Measurements from ENCODE around the gene AANAT.

AANAT gene

GRCh38 chr17:76442341-76443338 is 24.8 kb upstream of the AANAT start:
- no peak for DNase-seq

DNA sequence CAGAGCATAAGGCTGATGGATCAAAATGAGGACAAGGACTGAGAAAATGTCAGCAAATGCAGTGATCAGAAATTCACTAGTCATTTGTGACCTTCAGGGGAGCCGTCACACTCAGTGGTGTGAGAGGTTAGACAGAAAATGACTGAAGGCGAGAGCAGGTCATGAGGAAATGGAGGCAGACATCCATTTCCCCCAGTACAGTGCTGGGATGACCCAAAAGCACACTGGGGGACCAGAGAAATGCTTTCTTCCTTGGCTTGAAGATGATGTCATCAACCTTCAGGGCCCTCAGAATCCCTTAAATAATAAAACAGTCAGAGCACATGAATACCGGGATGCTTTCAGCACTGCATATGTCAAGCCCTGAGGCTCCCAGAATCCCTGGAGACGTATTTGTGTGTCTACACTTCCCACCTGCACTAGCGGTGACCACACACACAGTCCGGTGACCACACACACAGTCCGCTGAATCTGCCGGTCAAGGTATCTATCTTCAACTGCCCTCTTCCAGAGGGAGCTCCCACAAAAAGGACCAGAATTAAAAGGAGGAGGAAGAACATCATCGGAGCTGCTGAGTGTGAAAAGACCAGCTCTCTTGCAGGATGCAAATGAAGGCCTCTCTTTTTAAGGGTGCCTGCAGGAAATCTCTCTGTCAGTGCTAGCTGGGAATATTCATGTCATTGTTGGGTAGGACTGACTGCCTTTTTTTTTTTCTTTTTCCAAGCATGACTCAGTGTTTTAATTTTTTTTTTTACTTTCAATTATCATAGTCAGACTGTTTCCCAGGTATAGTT is 22.7 kb upstream of the AANAT start:
- DNase-seq = no peak

- no peak for DNase-seq
Observed at GRCh38 chr17:76445697-76446448, 21.5 kb upstream of the AANAT start.

DNA sequence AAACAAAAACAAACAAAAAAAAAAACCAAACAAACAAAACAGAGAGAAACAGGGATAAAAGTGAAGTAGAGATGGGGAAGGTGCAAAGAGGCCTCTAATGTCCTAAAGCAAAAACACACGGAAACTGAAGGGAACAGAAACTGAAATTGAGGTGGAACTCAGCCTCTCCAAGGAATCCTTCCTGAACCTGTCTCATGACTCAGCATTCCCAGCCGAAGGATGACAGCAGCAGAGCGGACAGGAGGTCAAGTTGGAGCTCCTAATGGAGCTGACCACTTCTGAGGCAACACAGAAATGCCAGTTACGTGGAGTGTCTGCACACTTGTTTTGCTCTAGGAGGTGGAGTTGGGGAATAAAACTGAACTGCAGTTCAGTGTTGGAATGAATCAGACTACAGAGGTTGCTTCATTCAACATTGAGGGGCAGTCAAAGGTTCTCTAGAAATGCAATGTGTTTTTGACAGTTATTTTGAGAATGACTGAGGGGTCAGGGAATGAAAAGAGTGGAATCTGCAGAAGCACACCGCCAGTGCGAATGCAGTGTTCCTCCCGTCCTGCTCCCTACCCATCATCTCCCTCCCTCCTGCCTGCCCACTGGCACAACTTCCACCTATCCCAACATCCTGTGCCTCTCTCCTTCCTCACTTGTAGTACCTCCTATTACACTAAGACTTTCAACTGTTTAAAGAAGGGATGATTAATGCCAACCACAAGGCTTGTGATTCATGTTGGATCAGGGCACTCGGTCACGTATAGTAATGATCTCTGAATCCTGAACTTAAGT is 20.8 kb upstream of the AANAT start:
- no peak for DNase-seq

DNA sequence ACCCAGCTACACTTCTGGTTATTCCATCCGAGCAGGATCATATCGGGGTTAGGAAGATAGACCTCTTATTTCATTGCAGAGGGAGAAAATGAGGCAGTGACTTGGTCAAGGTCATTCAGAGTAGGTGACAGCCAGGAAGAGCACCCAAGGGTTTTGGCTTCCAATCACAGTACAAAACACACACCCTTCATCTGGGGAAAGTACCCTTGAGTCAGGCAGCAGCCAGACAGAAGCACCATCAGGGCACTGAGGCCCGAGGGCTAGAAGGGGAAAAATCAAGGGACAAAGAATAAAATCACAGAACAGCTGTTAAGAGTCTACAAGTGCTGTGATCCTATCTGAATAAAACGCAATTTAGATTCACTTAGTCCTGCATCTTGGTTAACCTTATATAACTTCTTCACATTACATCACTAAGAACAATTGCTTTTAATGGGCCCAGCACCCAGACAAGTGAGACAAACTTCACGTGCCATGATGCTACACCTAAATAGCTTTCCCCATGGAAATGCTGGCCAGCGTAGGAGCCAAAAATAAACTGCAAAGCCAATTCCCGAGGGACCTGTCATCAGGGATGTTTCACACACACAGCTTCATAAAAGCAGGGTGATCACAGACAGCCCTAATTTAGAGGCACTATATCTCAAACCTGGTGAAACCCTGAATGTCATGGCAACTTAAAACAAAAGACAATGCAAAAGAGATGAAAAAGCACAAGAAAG is 19.3 kb upstream of the AANAT start:
- no peak for DNase-seq

- no peak for DNase-seq
Observed at GRCh38 chr17:76449126-76449525, 18.3 kb upstream of the AANAT start.

DNA sequence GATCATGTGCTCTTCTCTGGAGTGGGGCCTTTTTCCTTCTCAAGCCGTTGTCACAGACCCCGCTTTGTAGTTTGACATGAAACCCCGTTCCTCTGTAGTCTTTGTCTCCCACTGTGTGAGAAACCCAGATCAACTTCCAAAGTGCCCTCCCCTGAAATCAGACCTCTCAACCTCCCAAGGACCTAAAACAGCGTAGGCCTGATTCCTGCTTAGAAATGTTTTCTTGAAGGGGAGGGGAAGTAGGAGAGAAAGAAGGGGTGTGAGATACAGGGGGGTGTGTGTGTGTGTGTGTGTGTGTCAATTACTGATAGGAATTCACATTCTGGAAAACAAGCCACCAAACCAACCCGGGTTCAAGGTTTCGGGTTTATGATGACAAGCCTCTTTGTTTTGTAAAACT is 15.9 kb upstream of the AANAT start:
- DNase-seq = no peak

- no peak for DNase-seq
Observed at GRCh38 chr17:76452127-76452659, 15.2 kb upstream of the AANAT start.

- peak; percentile 89 for DNase-seq
Observed at GRCh38 chr17:76452660-76453430, 14.6 kb upstream of the AANAT start, which contains the start of gene UBE2O. Gene UBE2O, minus strand, starts transcription at chr17:76453152. Its CDS starts 11 bp downstream, at chr17:76453141.

- DNase-seq = no peak
Observed at GRCh38 chr17:76453431-76453743, 14.0 kb upstream of the AANAT start.

GRCh38 chr17:76458580-76459490 is 8.6 kb upstream of the AANAT start:
- DNase-seq = no peak

- DNase-seq = no peak
Observed at GRCh38 chr17:76459674-76460073, 7.7 kb upstream of the AANAT start.

DNA sequence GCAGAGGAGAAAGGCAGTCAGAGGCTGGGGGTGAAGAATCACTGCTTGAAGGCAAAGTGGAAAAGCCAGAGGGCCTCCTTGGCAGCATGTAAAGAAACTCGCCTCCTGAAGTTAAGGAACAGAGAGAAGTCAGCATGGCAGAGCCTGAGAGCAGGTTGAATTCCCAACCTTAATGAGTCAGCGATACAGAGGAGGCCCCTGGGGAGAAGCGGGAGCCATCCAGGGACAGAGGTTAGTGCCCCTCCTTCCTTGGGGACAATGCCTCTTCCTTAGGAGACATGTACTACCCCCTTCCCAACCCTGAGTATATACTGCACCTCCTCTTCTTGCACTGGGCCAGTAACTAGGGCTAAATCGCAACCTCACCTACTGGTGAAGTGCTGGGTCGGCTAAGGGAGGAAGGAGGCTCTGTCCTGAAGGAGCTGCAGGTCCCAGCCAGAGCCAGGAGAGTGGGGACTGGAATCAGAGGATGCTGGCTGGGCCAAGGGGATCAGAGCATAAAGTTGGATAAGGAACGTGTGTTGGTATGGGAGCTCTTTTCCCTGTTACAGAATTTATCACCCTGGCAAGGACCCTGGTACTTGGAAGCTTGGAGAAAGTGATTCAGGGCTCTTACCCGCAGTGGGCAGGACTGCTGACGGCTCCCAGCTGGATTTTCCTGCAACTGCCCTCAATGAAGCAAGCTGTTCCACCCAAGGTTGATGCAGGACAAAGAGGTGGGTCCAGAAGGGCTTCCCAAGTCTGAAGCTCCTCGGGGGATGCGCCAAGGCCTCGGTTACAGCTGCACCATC is 5.4 kb upstream of the AANAT start:
- no peak for DNase-seq

DNA sequence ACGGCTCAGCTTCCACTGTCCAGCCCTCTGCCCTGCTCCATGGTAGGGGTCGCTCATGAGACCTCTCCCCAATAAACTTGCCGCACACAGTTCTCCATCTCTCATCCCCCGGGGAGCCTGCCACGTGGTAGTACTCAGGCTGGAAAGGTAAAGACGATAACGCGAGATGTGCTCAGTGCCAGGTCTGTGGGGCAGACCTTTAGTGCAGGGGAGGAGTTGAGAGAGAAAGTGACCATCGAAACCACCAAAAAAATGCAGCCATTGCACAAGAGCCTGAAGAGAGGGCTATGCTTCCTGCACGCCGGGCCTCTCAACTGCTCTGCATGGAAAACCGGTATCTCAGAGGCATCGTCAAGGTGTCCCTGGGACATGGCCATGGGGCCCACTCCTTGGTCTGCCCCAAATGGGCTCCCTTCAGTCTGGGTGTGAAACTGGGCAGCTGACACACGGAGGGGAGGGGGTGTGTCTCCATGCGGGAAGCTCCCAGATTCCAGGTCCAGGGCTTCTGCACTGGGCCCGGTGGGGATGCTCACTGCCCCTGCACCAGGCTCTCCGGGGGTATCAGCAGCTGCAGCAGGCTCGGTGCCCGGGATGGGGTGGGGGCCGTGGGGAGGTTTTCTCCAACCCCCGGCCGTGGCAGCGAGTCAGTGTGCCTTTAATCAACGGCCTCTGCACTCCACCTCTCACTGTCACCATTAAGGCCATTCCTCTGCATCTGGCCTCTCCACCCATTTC is 4.7 kb upstream of the AANAT start:
- no peak for DNase-seq

DNA sequence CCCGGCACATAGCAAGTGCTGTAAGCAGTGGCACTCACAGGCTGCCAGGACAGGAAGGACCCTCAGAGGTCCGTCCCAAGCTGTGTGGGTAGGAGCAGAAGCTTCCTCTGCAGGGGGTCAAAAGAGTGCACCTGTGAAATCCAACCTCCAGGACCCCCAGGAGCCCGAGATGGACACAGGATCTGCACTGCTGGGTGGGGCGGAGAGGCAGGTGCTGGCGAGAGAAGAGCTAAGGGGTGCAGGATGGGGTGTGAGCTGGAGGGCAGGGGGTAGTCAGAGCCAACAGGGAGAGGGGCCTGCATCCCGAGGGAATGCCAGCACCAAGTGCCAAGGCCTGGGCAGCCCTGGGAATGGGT is 650 bp upstream of the AANAT start:
- no peak for DNase-seq

- no peak for DNase-seq
Observed at GRCh38 chr17:76467809-76468633, 618 bp downstream of the AANAT start.

- no peak for DNase-seq
Observed at GRCh38 chr17:76468634-76469010, 1.2 kb downstream of the AANAT start.

Data from effector CD4-positive, alpha-beta T cell (primary cell).